SK-N-MC (cell line): Measurements from ENCODE around the gene MED23.

Experiments used
- DNase-seq: peaks from one replicate; pipeline ENCODE4 v3.0.0-alpha.2; 2011; ENCODE audit warnings: low read depth, low spot score
- H3K27ac ChIP-seq: fragments of 200-600 bp; sonication (generic); 2 replicates; pipeline ENCODE4 v1.5.1; 2016; ENCODE audit warnings: mixed run types
- H3K36me3 ChIP-seq: fragments of 200-600 bp; sonication (generic); 2 replicates; pipeline ENCODE4 v1.6.1; 2017; ENCODE audit warnings: antibody characterized with exemption, low read length, mixed read lengths; ENCODE audit not compliant: insufficient read depth
- H3K4me3 ChIP-seq: fragments of 200-600 bp; sonication (generic); 2 replicates; pipeline ENCODE4 v1.5.1; 2016
- H3K9ac ChIP-seq: fragments of 200-600 bp; sonication (generic); 2 replicates; pipeline ENCODE4 v1.8.0; 2017; ENCODE audit warnings: mixed run types, mixed read lengths; ENCODE audit not compliant: insufficient read length
- H3K9me3 ChIP-seq: fragments of 200-600 bp; sonication (generic); 2 replicates; pipeline ENCODE4 v1.6.1; 2017; ENCODE audit warnings: low read depth, mild to moderate bottlenecking, antibody characterized with exemption, low read length, moderate library complexity, mixed read lengths
- EZH2 ChIP-seq: fragments of 200-600 bp; sonication (generic); IDR thresholded peaks from one replicate; pipeline ENCODE4 v1.6.1; 2017; ENCODE audit warnings: antibody characterized with exemption
- FOXP2 ChIP-seq: optimal IDR thresholded peaks from 2 replicates; pipeline ENCODE3; 2011; ENCODE audit warnings: mild to moderate bottlenecking, moderate library complexity; ENCODE audit not compliant: insufficient read depth; ENCODE audit errors: extremely low read length, control extremely low read depth
- POLR2AphosphoS5 ChIP-seq: IDR thresholded peaks from 2 replicates; pipeline ENCODE4 v1.6.1; 2012; ENCODE audit warnings: mild to moderate bottlenecking, low read depth, low read length, borderline replicate concordance

MED23 gene

GRCh38 chr6:131574133-131574532 is 53.9 kb downstream of the MED23 start:
- no peak overlapping the region for H3K4me3 ChIP-seq
- no peak for DNase-seq
- H3K36me3 ChIP-seq = peaks cover 15% of the 10 kb centered on the region
- no peak for TF ChIP-seq EZH2
- TF ChIP-seq POLR2AphosphoS5 = no peak
- TF ChIP-seq FOXP2 = no peak
- H3K9me3 ChIP-seq = no peaks in the 10 kb centered on the region
- no peak overlapping the region for H3K27ac ChIP-seq
- no peak overlapping the region for H3K9ac ChIP-seq

GRCh38 chr6:131572686-131573415 is 55.2 kb downstream of the MED23 start, which contains the start of gene ARG1:
TSS of gene ARG1 (plus strand) at chr6:131573226. CDS start at chr6:131573283, 57 bp downstream.
- Histone ChIP-seq H3K27ac (no peak within 1 kb of the TSS), H3K36me3 (peaks cover 4% of the 10 kb centered on the region; the same call in 1 of the 2 replicates), H3K9me3 (no peaks in the 10 kb centered on the region), H3K4me3 (no peak within 1 kb of the TSS), H3K9ac (no peak within 1 kb of the TSS)
- DNase-seq = no peak
- TF ChIP-seq POLR2AphosphoS5 = no peak

GRCh38 chr6:131568726-131569125 is 59.3 kb downstream of the MED23 start:
- Histone ChIP-seq H3K27ac (no peak overlapping the region), H3K9me3 (0 out of 2 replicates have a peak, but pooled peaks cover 5% of the 10 kb centered on the region), H3K9ac (no peak overlapping the region), H3K4me3 (no peak overlapping the region), H3K36me3 (no peaks in the 10 kb centered on the region)
- TF ChIP-seq FOXP2 (no peak), EZH2 (no peak), POLR2AphosphoS5 (no peak; the same call in 1 of the 2 replicates)
- peak; percentile 48 for DNase-seq

- no peak for DNase-seq
- Histone ChIP-seq H3K9ac (no peak overlapping the region), H3K36me3 (no peaks in the 10 kb centered on the region)
These were observed 63.0 kb downstream of the MED23 start for GRCh38 chr6:131565056-131565455.

GRCh38 chr6:131561925-131562707 is 65.9 kb downstream of the MED23 start:
- Histone ChIP-seq H3K4me3 (no peak overlapping the region), H3K9ac (no peak overlapping the region), H3K9me3 (0 out of 2 replicates have a peak, but pooled peaks cover 5% of the 10 kb centered on the region), H3K36me3 (no peaks in the 10 kb centered on the region), H3K27ac (no peak overlapping the region)
- DNase-seq = no peak
- TF ChIP-seq FOXP2 (no peak), EZH2 (no peak), POLR2AphosphoS5 (no peak)

More at GRCh38 chr6:131565056-131565455, 63.0 kb downstream of the MED23 start:
- Histone ChIP-seq H3K4me3 (no peak overlapping the region), H3K27ac (no peak overlapping the region), H3K9me3 (0 out of 2 replicates have a peak, but pooled peaks cover 5% of the 10 kb centered on the region)
- no peak for TF ChIP-seq FOXP2
- TF ChIP-seq EZH2 = no peak
- no peak for TF ChIP-seq POLR2AphosphoS5

- DNase-seq = no peak
- TF ChIP-seq FOXP2 = no peak
- TF ChIP-seq POLR2AphosphoS5 = no peak
- no peak for TF ChIP-seq EZH2
- Histone ChIP-seq H3K9me3 (no peaks in the 10 kb centered on the region), H3K9ac (no peak overlapping the region), H3K27ac (no peak overlapping the region), H3K36me3 (no peaks in the 10 kb centered on the region), H3K4me3 (no peak overlapping the region)
These were observed 69.1 kb downstream of the MED23 start for GRCh38 chr6:131558922-131559321.

- H3K9ac ChIP-seq = no peak overlapping the region
- TF ChIP-seq POLR2AphosphoS5 (no peak), FOXP2 (no peak), EZH2 (no peak)
- no peak for DNase-seq
- no peak overlapping the region for H3K4me3 ChIP-seq
- no peak overlapping the region for H3K27ac ChIP-seq
- no peaks in the 10 kb centered on the region for H3K36me3 ChIP-seq
- no peaks in the 10 kb centered on the region for H3K9me3 ChIP-seq
These were observed 72.0 kb downstream of the MED23 start for GRCh38 chr6:131555992-131556391.

- Histone ChIP-seq H3K9me3 (no peaks in the 10 kb centered on the region), H3K9ac (no peak overlapping the region), H3K4me3 (no peak overlapping the region), H3K27ac (no peak overlapping the region), H3K36me3 (no peaks in the 10 kb centered on the region)
- DNase-seq = no peak
- TF ChIP-seq EZH2 = no peak
- TF ChIP-seq FOXP2 = no peak
- TF ChIP-seq POLR2AphosphoS5 = no peak
These were observed 75.5 kb downstream of the MED23 start for GRCh38 chr6:131552572-131552971.
